HG02642 (cell line): ENCODE results near the gene IL1RAPL2.
"Not testable (repeated sequence)": the region's sequence is repeated elsewhere in the genome, so short reads cannot be mapped to it uniquely, and the experiment has no call there.

ENCODE experiments used
- ATAC-seq: cut with Tn5 transposase; IDR thresholded peaks from one replicate; pipeline ENCODE4 v1.9.1; 2021; ENCODE audit warnings: mild to moderate bottlenecking; ENCODE audit not compliant: unreplicated experiment, poor library complexity

The IL1RAPL2 gene

DNA sequence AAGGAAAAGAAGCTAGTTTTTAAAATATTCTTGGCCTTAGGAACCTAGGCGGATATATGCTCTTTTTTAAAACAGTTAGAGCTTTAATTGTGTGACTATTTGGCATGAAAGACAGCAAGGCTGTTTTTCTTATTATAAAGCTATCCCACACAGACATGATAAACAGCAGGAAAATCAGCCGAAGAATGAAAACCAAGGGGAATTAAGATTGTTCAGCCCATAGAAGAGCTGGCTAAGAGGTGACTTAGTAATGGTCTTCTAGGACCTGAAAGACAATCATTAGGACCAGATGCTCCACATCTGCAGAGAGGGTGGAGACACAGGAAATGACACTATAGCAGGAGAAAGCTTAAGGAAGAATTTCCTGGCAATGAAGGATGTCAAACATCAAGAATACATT is 1085.0 kb downstream of the IL1RAPL2 start:
- no peak for ATAC-seq

DNA sequence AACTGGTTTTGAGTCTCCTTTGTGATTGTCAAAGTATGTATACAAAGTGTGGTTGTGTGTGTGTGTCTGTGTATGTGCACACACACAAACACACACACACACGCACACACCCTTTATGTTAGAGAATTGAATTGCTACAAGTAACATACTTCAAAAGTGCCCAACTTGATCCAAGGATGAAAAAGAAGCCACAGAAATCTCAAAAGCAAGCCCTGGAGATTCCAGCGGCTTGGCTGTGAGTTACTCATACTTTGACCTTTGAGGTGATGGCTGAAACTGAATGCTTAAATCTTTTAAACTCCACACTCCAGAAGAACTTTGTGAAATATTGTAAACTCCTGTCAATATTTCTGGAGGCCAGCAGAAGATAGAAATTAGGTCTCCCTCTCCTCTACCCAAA is 1087.9 kb downstream of the IL1RAPL2 start:
- no peak for ATAC-seq

GRCh38 chrX:105658136-105658535 is 1092.1 kb downstream of the IL1RAPL2 start:
- no peak for ATAC-seq

GRCh38 chrX:105662248-105662647 is 1096.2 kb downstream of the IL1RAPL2 start:
- ATAC-seq = no peak

DNA sequence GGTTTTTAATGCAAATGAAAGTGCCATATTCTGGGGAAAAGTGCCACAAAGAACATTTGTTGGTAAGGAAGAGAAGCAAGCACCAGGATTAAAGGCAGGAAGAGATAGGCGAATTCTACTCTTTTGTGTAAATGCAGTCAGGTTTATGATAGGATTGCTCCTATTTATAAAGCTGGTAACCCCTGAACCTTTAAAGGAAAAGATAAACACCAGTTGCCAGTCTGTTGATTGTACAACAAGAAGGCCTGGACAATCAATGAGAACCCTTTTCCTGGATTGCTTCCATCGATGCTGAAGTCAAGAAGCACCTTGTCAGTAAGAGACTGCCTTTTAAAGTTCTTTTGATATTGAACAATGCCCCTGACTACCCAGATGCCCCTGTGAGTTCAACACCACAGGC is 1098.2 kb downstream of the IL1RAPL2 start:
- ATAC-seq = no peak

- not testable (repeated sequence) for ATAC-seq
Observed at GRCh38 chrX:105684288-105684687, 1118.3 kb downstream of the IL1RAPL2 start.

DNA sequence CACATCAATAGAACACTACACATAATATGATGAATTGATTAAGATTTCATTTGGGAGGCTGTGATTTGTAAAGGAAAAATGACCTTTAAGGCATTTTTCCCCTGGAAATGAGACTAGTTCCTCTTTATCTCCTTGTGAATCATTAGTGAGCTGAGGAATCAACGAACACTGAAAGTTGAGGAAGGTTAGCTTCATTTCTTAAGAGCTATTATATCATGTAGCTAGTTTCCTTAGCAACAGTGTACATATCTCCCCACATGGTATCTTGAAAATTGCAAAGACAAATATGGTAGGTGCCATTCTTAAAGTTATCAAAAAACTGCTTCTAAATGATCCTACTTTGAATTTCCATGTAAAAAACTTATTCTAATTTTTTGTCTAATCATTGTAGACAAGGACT is 1128.8 kb downstream of the IL1RAPL2 start:
- no peak for ATAC-seq

GRCh38 chrX:105695451-105695850 is 1129.5 kb downstream of the IL1RAPL2 start:
- ATAC-seq = no peak

GRCh38 chrX:105696870-105697269 is 1130.9 kb downstream of the IL1RAPL2 start:
- ATAC-seq = no peak

GRCh38 chrX:105697984-105698781 is 1132.2 kb downstream of the IL1RAPL2 start:
- ATAC-seq = no peak

DNA sequence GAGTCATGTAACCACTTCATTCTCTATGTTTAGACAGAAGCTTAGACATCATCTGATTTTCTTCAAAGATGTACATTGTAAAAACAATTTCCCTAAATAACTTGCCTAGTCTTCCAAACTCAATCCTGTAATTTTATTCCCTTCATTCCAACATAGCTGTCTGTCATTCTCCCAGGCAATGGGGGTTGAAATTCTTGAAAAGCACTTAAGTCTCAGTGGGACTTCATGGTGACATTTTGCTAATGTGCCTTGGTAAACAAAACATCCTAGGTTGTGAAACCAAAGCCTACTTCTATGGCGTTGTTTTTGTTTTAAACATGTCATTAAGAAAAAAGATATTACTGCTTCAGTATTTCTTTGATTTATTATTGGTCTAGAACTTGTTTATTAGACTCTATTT is 1134.3 kb downstream of the IL1RAPL2 start:
- no peak for ATAC-seq

- no peak for ATAC-seq
Observed at GRCh38 chrX:105701310-105702052, 1135.5 kb downstream of the IL1RAPL2 start.

DNA sequence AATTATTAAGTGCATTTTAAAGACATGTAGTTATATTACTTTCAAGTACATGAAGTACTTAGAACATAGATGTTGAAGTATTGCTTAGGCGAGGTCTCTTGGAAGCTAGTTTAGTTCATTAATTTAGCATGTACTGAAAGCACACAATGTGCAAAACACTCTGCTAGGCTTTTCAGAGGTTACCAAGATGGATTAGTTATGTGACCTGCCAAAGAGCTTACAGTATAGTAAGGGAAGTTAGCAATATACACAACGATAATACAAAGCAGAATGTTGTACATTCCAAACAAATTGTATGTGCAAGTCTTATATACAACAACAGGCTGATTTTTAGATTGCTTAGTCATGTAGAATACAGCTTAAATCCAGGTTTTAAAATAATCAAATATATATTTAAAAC is 1137.9 kb downstream of the IL1RAPL2 start:
- no peak for ATAC-seq

DNA sequence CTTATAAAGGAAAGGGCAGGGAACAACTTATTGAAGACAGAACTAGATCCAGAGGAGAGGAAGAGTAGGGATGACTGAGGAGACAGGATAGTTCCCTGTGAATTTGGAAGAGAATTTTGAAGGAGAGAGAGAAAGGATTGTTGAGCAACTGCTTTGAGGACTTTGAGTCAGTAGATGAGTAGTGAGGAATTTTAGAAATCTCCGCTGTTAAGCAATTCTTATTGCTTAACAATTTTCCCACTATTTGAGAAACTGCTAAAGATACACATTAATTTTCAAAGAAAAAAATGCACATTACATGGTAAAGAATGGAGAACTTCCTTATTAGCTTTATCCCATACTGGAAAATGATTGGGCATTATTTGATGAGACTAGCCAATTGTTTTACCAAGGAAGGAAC is 1140.0 kb downstream of the IL1RAPL2 start:
- ATAC-seq = no peak

- ATAC-seq = no peak
Observed at GRCh38 chrX:105711805-105712204, 1145.8 kb downstream of the IL1RAPL2 start.

DNA sequence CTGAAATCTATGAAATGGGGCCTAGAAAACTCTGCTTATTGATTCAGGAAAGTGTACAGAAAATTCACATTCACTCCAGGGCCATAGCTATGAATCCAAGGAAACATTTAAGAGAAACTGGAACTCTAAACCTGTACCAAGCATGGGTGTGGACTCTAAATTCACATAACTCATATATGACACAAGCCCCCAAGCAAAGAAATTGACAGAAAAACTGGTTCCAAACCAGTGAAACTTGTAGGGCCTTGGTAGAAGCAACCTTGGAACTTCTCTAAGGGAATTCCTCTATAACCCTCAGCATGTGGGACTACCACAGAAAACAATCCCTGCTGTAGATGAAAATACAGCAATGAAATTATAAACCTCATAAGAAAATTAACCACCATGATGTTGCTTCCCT is 1149.7 kb downstream of the IL1RAPL2 start:
- no peak for ATAC-seq

GRCh38 chrX:105723966-105724735 is 1158.2 kb downstream of the IL1RAPL2 start:
- no peak for ATAC-seq

DNA sequence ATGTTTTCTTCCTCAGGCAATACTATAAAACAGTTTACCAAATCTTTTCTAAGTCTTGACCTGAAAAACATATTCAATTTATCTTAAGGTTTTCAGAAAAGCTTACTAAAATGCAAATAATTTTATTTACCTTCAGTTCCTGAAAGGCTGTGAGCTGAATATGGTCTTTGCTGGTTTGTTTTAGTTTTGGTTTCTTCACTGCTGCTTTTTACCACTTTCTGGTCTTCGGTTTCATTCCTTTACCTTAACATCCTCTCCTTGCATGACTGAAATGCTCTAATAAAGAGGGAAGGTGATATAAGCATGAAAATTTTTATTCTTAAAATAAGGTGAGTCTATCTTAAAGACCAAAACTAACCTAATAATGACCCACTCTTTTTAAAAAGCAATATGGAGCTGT is 1159.2 kb downstream of the IL1RAPL2 start:
- ATAC-seq = no peak

DNA sequence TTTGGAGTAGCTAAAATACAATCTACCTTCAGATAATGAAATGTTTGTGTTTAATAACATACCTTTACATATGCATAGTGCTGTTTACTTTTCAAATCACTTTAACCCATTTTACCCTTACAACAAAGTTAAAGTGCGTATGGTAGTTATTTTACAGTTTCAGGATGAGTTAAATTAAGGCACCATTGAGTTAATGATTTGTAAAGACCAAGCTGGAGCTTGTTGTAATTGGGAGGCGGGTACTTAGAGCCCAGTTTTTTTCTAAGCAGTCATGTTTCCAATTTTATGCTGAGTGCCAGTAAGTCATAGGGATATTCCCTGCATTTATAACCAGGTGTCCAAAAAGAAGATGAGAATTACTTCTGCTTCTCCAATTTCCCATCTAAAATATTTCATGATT is 1172.2 kb downstream of the IL1RAPL2 start:
- no peak for ATAC-seq

- ATAC-seq = no peak
Observed at GRCh38 chrX:105744291-105744690, 1178.3 kb downstream of the IL1RAPL2 start.

DNA sequence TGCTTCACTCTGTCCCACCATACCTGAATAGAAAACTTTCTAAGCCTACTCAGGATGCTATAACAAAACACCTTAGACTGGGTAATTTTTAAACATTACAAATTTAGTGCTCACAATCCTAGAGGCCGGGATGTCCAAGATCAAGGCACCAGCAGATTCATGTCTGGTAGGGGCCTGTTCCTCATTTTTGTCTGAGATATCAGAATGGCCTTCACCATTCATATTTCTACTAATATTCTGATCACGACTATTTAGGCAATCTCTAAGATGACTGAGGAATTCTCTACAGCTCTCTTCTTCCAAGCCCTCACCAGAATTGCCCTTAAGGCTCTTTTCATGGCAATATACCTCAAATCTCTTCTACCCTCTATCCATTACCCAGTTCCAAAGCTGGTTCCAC is 1178.9 kb downstream of the IL1RAPL2 start:
- ATAC-seq = no peak
